Breast epithelium (tissue), 3 donors: ENCODE measurements around the gene VANGL1.

Experiments used
- POLR2A ChIP-seq: fragments of 450-650 bp; IDR thresholded peaks from one replicate; pipeline ENCODE4 v1.6.1; 2016; ENCODE audit warnings: antibody characterized with exemption, mild to moderate bottlenecking, moderate library complexity
- TF ChIP-seq, protein P1 (sequence below), 3 donors: fragments of 450-650 bp; IDR thresholded peaks; one replicate each; pipeline ENCODE4 v1.5.1; 2016 to 2017; ENCODE audit warnings: antibody characterized with exemption in 3 of 3, mild to moderate bottlenecking in 3 of 3, moderate library complexity in 3 of 3

DNA sequence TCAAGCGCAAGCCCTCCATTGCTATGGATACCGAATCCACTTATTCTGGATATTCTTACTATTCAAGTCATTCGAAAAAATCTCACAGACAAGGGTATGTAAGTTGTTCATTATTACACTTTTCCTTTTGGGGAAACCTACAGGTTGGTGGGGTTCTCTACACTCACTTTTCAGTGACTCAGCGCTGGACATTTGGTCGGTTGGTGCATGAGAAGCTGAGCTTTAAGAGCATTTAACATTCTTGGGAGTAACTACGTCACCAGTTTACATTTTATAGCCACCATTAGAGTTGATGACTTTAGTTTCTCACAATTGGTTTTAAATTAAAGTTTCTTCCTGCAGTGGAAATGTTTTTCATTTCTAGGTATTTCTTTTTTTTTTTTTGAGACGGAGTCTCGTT is 9.6 kb downstream of the VANGL1 start:
- no peak for TF ChIP-seq POLR2A
- TF ChIP-seq, protein P1, sequence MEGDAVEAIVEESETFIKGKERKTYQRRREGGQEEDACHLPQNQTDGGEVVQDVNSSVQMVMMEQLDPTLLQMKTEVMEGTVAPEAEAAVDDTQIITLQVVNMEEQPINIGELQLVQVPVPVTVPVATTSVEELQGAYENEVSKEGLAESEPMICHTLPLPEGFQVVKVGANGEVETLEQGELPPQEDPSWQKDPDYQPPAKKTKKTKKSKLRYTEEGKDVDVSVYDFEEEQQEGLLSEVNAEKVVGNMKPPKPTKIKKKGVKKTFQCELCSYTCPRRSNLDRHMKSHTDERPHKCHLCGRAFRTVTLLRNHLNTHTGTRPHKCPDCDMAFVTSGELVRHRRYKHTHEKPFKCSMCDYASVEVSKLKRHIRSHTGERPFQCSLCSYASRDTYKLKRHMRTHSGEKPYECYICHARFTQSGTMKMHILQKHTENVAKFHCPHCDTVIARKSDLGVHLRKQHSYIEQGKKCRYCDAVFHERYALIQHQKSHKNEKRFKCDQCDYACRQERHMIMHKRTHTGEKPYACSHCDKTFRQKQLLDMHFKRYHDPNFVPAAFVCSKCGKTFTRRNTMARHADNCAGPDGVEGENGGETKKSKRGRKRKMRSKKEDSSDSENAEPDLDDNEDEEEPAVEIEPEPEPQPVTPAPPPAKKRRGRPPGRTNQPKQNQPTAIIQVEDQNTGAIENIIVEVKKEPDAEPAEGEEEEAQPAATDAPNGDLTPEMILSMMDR (IDR thresholded peaks at IDR 0.05), result no peak
